Stimulated activated CD4-positive, alpha-beta T cell treated with anti-CD3 and anti-CD28 coated beads, Interleukin-12 subunit alpha, Interleukin-12 subunit beta, amount 100 ng/mL, for 24 hours (primary cell): Measurements from ENCODE around the gene CEP97.
"Not testable (repeated sequence)": the region's sequence is repeated elsewhere in the genome, so short reads cannot be mapped to it uniquely, and the experiment has no call there.

Experiments used
- DNase-seq, 2 experiments: peaks; one replicate each; pipeline ENCODE4 v3.0.0-alpha.2; 2020; ENCODE audit warnings: low read depth in 2 of 2

The CEP97 gene

GRCh38 chr3:101724329-101725193 is at the start of gene CEP97:
CEP97 (plus strand) TSS chr3:101724614; CDS start chr3:101724677, 63 bp downstream.
- peak; percentile 70 to 85 for DNase-seq

- DNase-seq: no peak
Measured at GRCh38 chr3:101675709-101676215, 48.7 kb upstream of the CEP97 start.

- peak; percentile 92 to 94 for DNase-seq
Measured at GRCh38 chr3:101676216-101676764, 48.1 kb upstream of the CEP97 start.

- DNase-seq: peak; percentile 100
Measured at GRCh38 chr3:101676765-101677435, 47.5 kb upstream of the CEP97 start, which contains the start of gene ZBTB11. ZBTB11 (minus strand) TSS chr3:101677132; CDS start chr3:101676914, 218 bp downstream.

GRCh38 chr3:101677436-101678286 is 46.8 kb upstream of the CEP97 start:
- no peak for DNase-seq

DNA sequence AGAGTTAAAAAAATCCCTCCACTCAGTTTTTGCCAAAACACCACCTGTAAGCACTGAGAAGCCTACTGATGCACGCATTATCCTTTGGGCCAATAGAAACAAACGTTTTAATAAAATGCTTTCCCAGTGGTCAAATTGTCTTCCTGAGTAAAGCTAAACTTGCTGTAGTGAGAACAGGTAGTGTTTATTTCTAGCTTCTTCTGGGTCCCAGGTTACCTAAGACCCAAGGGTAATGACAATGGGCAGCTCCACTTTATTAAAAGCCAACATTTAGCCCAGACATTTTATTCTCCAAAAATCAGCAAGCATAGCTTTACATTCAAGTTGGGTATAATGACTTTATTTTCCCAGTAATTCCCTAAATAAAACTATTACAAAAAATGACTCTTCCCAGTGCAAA is 45.6 kb upstream of the CEP97 start:
- not testable (repeated sequence) for DNase-seq

GRCh38 chr3:101680466-101680865 is 43.9 kb upstream of the CEP97 start:
- DNase-seq: no peak

DNA sequence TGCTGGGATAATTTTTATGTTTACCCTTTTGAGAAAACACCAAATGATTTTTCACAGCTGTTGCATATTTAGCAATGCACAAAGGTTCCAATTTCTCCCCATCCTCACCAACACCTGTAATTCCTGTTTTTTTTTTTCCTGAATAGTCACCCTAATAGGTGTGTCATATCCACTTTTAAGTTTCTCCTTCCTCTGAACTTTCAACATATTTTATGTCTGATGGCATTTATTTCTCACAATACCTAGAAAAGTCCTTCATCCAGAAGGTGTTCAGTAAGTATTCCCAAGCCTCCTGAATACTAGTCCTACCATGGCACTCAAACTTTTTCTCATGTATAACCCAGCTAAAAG is 39.4 kb upstream of the CEP97 start:
- no peak for DNase-seq

DNA sequence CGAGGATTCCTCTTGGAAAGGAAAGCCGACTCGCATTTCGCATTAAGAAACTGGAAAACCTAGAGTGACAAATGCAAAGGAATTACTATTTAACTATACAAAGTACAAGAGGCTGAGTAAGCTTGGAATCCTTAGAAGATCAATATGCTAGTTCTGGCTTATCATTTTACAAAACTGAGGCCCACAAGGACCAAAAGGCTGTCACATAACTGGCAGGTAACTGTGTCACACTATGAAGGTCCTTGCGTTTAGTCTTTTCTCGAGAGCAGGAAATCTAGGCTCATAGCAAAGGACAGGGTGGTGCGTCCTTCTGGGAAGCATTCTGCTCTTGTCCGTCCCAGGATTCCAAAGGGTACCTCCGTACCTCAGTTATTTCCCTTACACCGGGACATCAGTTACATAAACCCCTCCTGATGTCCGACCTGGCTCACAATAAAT is 38.5 kb upstream of the CEP97 start:
- DNase-seq: no peak

- DNase-seq: no peak
Measured at GRCh38 chr3:101687142-101687931, 37.1 kb upstream of the CEP97 start.

DNA sequence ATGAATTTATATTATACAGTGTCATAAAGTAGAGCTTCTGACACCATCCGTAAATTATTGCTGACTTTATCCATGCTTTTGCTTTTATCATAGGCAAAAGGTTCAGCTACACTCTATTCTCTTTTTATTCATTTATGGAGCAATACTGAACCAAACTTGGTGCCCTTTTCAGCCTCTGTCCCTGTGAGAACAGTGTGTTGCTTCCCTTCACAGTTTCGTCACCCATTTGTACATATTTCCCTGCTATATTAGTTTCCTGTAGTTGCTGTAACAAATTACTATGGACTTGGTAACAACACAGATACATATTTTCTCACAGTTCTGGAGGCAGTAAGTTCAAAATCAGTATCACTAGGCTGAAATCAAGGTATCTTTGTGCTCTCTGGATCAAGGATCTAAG is 35.1 kb upstream of the CEP97 start:
- DNase-seq: no peak

DNA sequence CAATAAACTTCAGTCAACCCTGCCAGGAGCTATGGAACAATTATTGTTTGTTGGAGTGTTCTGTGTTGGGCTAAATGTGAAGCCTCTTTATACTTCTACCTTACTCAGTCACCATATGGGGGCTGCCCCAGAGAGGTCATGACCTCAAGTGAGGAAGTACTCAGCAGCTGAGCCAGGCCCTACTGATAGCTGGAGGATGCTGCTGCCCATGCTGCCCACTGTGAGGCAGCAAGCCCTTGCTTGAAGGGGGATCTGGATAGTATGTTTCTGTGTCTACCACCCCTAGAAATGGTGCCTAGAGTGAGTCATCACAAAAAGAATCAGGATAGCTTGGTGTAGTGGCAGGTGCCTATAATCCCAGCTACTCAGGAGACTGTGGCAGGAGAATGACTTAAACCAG is 33.4 kb upstream of the CEP97 start:
- DNase-seq: no peak

DNA sequence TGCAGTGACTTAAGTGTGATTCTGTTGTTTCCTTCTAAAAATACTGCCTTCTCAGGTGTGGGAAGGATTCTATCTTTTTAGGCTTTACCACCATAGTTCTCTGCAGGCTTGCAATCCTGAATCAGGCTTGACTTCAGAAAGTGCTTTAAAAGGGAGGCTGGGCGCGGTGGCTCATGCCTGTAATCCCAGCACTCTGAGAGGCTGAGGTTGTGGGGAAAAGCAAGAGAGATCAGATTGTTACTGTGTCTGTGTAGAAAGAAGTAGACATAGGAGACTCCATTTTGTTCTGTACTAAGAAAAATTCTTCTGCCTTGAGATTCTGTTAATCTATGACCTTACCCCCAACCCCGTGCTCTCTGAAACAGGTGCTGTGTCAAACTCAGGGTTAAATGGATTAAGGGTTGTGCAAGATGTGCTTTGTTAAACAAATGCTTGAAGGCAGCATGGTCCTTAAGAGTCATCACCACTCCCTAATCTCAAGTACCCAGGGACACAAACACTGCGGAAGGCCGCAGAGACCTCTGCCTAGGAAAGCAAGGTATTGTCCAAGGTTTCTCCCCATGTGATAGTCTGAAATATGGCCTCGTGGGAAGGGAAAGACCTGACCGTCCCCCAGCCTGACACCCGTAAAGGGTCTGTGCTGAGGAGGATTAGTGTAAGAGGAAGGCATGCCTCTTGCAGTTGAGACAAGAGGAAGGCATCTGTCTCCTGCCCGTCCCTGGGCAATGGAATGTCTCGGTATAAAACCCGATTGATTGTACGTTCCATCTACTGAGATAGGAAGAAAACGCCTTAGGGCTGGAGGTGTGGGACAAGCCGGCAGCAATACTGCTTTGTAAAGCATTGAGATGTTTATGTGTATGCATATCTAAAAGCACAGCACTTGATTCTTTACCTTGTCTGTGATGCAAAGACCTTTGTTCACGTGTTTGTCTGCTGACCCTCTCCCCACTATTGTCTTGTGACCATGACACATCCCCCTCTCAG is 32.4 kb upstream of the CEP97 start:
- DNase-seq: not testable (repeated sequence)

GRCh38 chr3:101693540-101693939 is 30.9 kb upstream of the CEP97 start:
- peak in 1 of 2 experiments; percentile 25 for DNase-seq

DNA sequence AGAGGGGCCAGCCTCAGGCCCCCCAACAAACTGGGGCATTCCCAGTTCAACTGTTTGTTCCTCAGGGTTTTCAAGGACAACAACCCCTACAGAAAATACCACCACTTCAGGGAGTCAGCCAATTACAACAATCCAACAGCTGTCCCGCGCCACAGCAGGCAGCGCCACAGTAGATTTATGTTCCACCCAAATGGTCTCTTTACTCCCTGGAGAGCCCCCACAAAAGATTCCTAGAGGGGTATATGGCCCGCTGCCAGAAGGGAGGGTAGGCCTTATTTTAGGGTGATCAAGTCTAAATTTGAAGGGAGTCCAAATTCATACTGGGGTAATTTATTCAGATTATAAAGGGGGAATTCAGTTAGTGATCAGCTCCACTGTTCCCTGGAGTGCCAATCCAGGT is 29.6 kb upstream of the CEP97 start:
- not testable (repeated sequence) for DNase-seq

GRCh38 chr3:101695779-101696372 is 28.5 kb upstream of the CEP97 start:
- no peak for DNase-seq

GRCh38 chr3:101701696-101702634 is 22.4 kb upstream of the CEP97 start:
- DNase-seq: no peak

GRCh38 chr3:101702726-101703125 is 21.7 kb upstream of the CEP97 start:
- DNase-seq: no peak
